ENCODE data around the gene RSPH6A.

GRCh38 chr19:45824531-45825262, 9.6 kb upstream of the RSPH6A start:
- no peak for TF ChIP-seq POLR2A (IDR thresholded peaks at IDR 0.05)
- TF ChIP-seq CTCF (IDR thresholded peaks at IDR 0.05), result no peak
